AG04450 (cell line): ENCODE results near the gene DESI2. TPM values are rescaled to one million over a fixed set of nuclear protein-coding genes. Genes with fewer than 3 reads are reported as not detected.
"Not testable (repeated sequence)": the region's sequence is repeated elsewhere in the genome, so short reads cannot be mapped to it uniquely, and the experiment has no call there.

Experiments used
- CTCF ChIA-PET: fragments of 300-600, 350-600 bp; formaldehyde crosslinking; extraction: SDS; loops from one replicate; lab custom pipeline; 2022; ENCODE audit warnings: antibody characterized with exemption, inconsistent platforms; lab: Charles Lee
- POLR2A ChIA-PET: fragments of 350-600 bp; formaldehyde crosslinking; extraction: SDS; loops from one replicate; lab custom pipeline; 2021; ENCODE audit warnings: antibody characterized with exemption, inconsistent platforms; lab: Yijun Ruan, JAX
- DNase-seq: peaks from one replicate; pipeline ENCODE4 v3.0.0-alpha.2; 2011; ENCODE audit warnings: low read depth, low spot score
- H3K27ac ChIP-seq: one replicate; pipeline ENCODE4 v1.5.1; 2012; ENCODE audit warnings: low read depth, low read length, control low read depth
- H3K27me3 ChIP-seq: one replicate; pipeline ENCODE4 v1.6.0; 2012; ENCODE audit warnings: low read length; ENCODE audit not compliant: control insufficient read depth, insufficient read depth
- H3K4me3 ChIP-seq: 2 replicates; pipeline ENCODE4 v1.5.1; 2011; ENCODE audit warnings: mild to moderate bottlenecking, low read depth, low read length, control low read depth
- H3K9me3 ChIP-seq: 2 replicates; pipeline ENCODE4 v1.5.1; 2012; ENCODE audit warnings: low read length; ENCODE audit not compliant: control insufficient read depth, insufficient read depth
- polyA plus RNA-seq: library from polyadenylated mRNA; depleted of rRNA; stranded (reverse); fragments of >200 nt; gene quantifications from 2 replicates; pipeline ENCODE4 v1.2.3, GENCODE V29; 2011
- TF ChIP-seq, protein P1 (sequence below): IDR thresholded peaks from 2 replicates; pipeline ENCODE4 v1.5.1; 2011; ENCODE audit warnings: low read depth, low read length, control low read depth, inconsistent platforms

The DESI2 gene
- polyA plus RNA-seq, 1 experiment, result 60.2 TPM

GRCh38 chr1:244659694-244660093 lies 6.8 kb downstream of the DESI2 start:
- TF ChIP-seq, protein P1, sequence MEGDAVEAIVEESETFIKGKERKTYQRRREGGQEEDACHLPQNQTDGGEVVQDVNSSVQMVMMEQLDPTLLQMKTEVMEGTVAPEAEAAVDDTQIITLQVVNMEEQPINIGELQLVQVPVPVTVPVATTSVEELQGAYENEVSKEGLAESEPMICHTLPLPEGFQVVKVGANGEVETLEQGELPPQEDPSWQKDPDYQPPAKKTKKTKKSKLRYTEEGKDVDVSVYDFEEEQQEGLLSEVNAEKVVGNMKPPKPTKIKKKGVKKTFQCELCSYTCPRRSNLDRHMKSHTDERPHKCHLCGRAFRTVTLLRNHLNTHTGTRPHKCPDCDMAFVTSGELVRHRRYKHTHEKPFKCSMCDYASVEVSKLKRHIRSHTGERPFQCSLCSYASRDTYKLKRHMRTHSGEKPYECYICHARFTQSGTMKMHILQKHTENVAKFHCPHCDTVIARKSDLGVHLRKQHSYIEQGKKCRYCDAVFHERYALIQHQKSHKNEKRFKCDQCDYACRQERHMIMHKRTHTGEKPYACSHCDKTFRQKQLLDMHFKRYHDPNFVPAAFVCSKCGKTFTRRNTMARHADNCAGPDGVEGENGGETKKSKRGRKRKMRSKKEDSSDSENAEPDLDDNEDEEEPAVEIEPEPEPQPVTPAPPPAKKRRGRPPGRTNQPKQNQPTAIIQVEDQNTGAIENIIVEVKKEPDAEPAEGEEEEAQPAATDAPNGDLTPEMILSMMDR, result no peak
- ChIA-PET POLR2A (interaction anchor here (0.8 kb wide), 1 partner anchor 1110 kb away, joined by 8 read pairs; no protein-coding TSS in a partner anchor), CTCF (no interaction called here)

DNA sequence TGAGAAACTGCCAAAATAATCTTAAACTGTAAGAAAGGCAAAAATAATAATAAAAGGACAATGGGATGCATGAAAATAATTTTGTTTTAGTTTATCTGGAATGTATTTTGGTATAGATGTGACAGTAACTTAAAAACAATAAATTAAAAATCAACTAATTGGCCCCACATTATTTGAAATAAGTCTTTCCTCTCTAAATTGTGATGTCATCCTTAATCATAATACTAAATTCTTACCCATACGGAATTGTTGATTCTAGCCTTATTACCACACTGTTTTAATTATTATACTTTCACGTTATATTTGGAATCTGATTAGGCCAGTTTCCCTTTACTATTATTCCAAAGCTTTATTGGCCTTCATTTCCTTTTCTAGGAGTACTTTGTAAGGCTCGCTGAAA lies 7.7 kb downstream of the DESI2 start:
- no peak overlapping the region for H3K4me3 ChIP-seq
- POLR2A ChIA-PET, result no interaction called here
- no peak for DNase-seq
- H3K9me3 ChIP-seq, result no peaks in the 10 kb centered on the region
- H3K27ac ChIP-seq, result no peak overlapping the region
- CTCF ChIA-PET, result no interaction called here
- TF ChIP-seq, protein P1, result no peak
- no peaks in the 10 kb centered on the region for H3K27me3 ChIP-seq

More at GRCh38 chr1:244659694-244660093, 6.8 kb downstream of the DESI2 start:
- H3K9me3 ChIP-seq, result no peaks in the 10 kb centered on the region
- H3K27ac ChIP-seq, result no peak overlapping the region
- no peak for DNase-seq
- H3K27me3 ChIP-seq, result no peaks in the 10 kb centered on the region
- no peak overlapping the region for H3K4me3 ChIP-seq

- H3K4me3 ChIP-seq, CTCF ChIA-PET, POLR2A ChIA-PET, H3K9me3 ChIP-seq, DNase-seq, H3K27me3 ChIP-seq, H3K27ac ChIP-seq: not testable (repeated sequence)
These were observed 8.8 kb downstream of the DESI2 start for GRCh38 chr1:244661569-244662312.

- ChIA-PET CTCF (no interaction called here), POLR2A (no interaction called here)
- TF ChIP-seq, protein P1, result no peak
- no peak overlapping the region for H3K4me3 ChIP-seq
- H3K27ac ChIP-seq, result no peak overlapping the region
- H3K9me3 ChIP-seq, result no peaks in the 10 kb centered on the region
- no peaks in the 10 kb centered on the region for H3K27me3 ChIP-seq
- DNase-seq, result no peak
These were observed 9.7 kb downstream of the DESI2 start for GRCh38 chr1:244662599-244662998.

DNA sequence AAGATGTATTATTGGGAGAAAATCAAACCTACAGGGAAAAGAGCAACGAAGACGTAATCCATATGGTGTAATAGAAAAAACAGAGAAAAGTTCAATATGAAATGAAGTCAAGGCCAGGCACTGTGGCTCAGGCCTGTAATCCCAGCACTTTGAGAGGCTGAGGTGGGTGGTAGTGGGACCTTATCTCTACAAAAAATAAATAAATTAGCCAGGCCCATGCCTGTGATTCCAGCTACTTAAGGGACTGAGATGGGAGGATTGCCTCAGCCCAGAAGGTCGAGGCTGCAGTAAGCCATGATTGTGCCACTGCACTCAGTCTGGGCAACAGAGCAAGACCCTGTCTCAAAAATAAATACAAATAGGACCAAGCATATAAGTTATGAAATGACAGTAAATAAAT lies 11.4 kb downstream of the DESI2 start:
- ChIA-PET POLR2A (no interaction called here), CTCF (interaction anchor here (1.1 kb wide), 1 partner anchor 132 kb away, joined by 3 read pairs; no protein-coding TSS in a partner anchor)
- Histone ChIP-seq H3K9me3 (no peaks in the 10 kb centered on the region), H3K4me3 (no peak overlapping the region), H3K27me3 (no peaks in the 10 kb centered on the region), H3K27ac (no peak overlapping the region)
- DNase-seq, result no peak
- TF ChIP-seq, protein P1, result no peak
